ENCODE results near the gene CLCN7. TPM values are rescaled to one million over a fixed set of nuclear protein-coding genes. Genes with fewer than 3 reads are reported as not detected.

Gene CLCN7
- total RNA-seq, 2 donors from 2014 or later = 27.2 to 115 TPM

GRCh38 chr16:1465567-1465915 lies 9.3 kb downstream of the CLCN7 start:
- no peak for DNase-seq
- Histone ChIP-seq H3K36me3 (replicated peaks in 1 of 2; ENCODE audit: insufficient read depth in 1 of 2, low read depth in 2 of 2) (peaks cover 0 to 3% of the 10 kb centered on the region in 2 donors), H3K4me3 (no peak overlapping the region), H3K27ac (no peak overlapping the region), H3K27me3 (no peaks in the 10 kb centered on the region), H3K9me3 (no peaks in the 10 kb centered on the region), H3K4me1 (no peaks in the 10 kb centered on the region)
- ATAC-seq = no peak
- no peak for TF ChIP-seq POLR2A (IDR thresholded peaks at IDR 0.05)
- intact Hi-C loops (cut with DNase I) = no loop called here
- WGBS, 2 donors = 77% methylated on average over 10 of the region's 13 CpGs; no CpG with 5 or more reads in 1 of the 2 donors

GRCh38 chr16:1464894-1465566 lies 9.8 kb downstream of the CLCN7 start:
- Histone ChIP-seq H3K36me3 (replicated peaks in 1 of 2; ENCODE audit: insufficient read depth in 1 of 2, low read depth in 2 of 2) (peaks cover 0 to 3% of the 10 kb centered on the region in 2 donors), H3K4me3 (no peak overlapping the region), H3K27me3 (no peaks in the 10 kb centered on the region), H3K4me1 (no peaks in the 10 kb centered on the region), H3K27ac (no peak overlapping the region), H3K9me3 (no peaks in the 10 kb centered on the region)
- intact Hi-C loops (cut with DNase I) = no loop called here
- no peak for DNase-seq
- TF ChIP-seq CTCF (IDR thresholded peaks at IDR 0.05) = no peak
- no peak for TF ChIP-seq POLR2A (IDR thresholded peaks at IDR 0.05)
- ATAC-seq = no peak
- WGBS, 2 donors = 88 to 94% methylated on average over 27 to 29 of the region's 33 CpGs

- TF ChIP-seq POLR2A (IDR thresholded peaks at IDR 0.05) (no peak), CTCF (IDR thresholded peaks at IDR 0.05) (no peak)
- Histone ChIP-seq H3K4me3 (no peak overlapping the region), H3K36me3 (replicated peaks in 1 of 2; ENCODE audit: insufficient read depth in 1 of 2, low read depth in 2 of 2) (peaks cover 0 to 3% of the 10 kb centered on the region in 2 donors), H3K4me1 (no peaks in the 10 kb centered on the region), H3K27ac (no peak overlapping the region), H3K27me3 (no peaks in the 10 kb centered on the region), H3K9me3 (no peaks in the 10 kb centered on the region)
- ATAC-seq = no peak
- DNase-seq = no peak
- WGBS, 2 donors = 84 to 92% methylated on average over 23 to 35 of the region's 41 CpGs
- intact Hi-C loops (cut with DNase I) = no loop called here
These were observed 10.5 kb downstream of the CLCN7 start for GRCh38 chr16:1464196-1464893.

GRCh38 chr16:1461146-1461545 lies 13.7 kb downstream of the CLCN7 start:
- Histone ChIP-seq H3K27me3 (no peaks in the 10 kb centered on the region), H3K36me3 (replicated peaks in 1 of 2; ENCODE audit: insufficient read depth in 1 of 2, low read depth in 2 of 2) (peaks cover 0 to 4% of the 10 kb centered on the region in 2 donors), H3K4me1 (no peaks in the 10 kb centered on the region), H3K9me3 (no peaks in the 10 kb centered on the region), H3K4me3 (no peak overlapping the region), H3K27ac (no peak overlapping the region)
- WGBS, 2 donors = 86 to 93% methylated on average over 11 to 19 of the region's 24 CpGs
- no peak for DNase-seq
- no peak for ATAC-seq
- intact Hi-C loops (cut with DNase I) = no loop called here
- TF ChIP-seq CTCF (IDR thresholded peaks at IDR 0.05) (no peak), POLR2A (IDR thresholded peaks at IDR 0.05) (no peak)

- TF ChIP-seq POLR2A (IDR thresholded peaks at IDR 0.05) = no peak
- TF ChIP-seq CTCF (IDR thresholded peaks at IDR 0.05) = no peak
- DNase-seq (peak in 1 of 4 donors; percentile 8), ATAC-seq (no peak)
- Histone ChIP-seq H3K4me1 (no peaks in the 10 kb centered on the region), H3K27ac (no peak overlapping the region), H3K4me3 (no peak overlapping the region), H3K9me3 (no peaks in the 10 kb centered on the region), H3K27me3 (no peaks in the 10 kb centered on the region), H3K36me3 (replicated peaks in 1 of 2; ENCODE audit: insufficient read depth in 1 of 2, low read depth in 2 of 2) (peaks cover 0 to 8% of the 10 kb centered on the region in 2 donors)
- WGBS, 2 donors = 88% methylated on average over 19 of the region's 30 CpGs; no CpG with 5 or more reads in 1 of the 2 donors
- intact Hi-C loops (cut with DNase I) = no loop called here
These were observed 14.2 kb downstream of the CLCN7 start for GRCh38 chr16:1460602-1461138.

All from body of pancreas (tissue), 4 donors.